ENCODE measurements around the gene SLC6A1. TPM values are rescaled to one million over a fixed set of nuclear protein-coding genes. Genes with fewer than 3 reads are reported as not detected.
A peak's percentile ranks its signal among the peaks of the same experiment; 100 is the strongest.

Gene SLC6A1
- polyA plus RNA-seq, 2 of the 4 experiments (the other 2 are of a cell fraction): not detected

DNA sequence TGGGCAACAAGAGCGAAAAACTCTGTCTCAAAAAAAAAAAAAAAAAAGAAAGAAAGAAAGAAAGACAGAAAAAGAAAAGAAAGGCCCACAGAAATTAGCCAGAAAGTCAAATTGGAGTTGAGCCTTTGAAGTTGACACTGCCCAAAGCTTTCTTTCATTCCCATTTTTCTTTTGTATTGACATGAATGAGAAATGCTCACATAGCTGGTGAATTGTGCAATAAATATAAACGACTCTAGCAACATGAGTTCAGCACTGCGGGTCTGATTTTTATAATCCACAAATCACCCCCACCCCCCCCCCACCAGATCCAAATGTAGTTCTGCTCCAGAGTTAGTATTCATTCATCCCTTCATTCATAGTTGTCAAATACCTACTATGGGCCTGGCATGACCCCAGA lies 37.4 kb downstream of the SLC6A1 start:
- CTCF ChIA-PET: interaction anchor here (0.6 to 1.6 kb wide), 6 partner anchors 8 to 355 kb away, joined by 3 to 6 read pairs (median 4); no protein-coding TSS in a partner anchor
- POLR2A ChIA-PET: interaction anchor here (0.6 kb wide), 2 partner anchors 8 to 260 kb away, joined by 4 read pairs; no protein-coding TSS in a partner anchor
- FAIRE-seq: no peak

DNA sequence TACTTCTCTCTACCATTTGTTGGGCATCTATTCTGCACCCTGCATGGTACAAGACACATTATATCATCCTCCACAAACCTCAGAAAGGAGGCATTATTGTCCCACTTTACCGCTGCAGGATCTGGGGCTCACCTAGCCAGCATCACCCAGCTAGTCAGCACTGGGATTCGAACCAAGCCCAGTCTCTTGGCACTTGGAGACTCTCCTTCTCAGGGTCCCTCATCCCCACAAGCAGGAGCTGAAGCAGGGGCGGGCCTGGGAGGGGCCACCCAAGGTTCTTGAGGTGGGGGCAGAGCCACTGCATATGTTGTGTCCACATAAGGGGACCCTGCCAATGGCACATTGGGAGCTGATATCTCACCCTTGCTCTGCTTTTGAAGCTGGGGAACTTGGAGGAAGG lies 41.3 kb downstream of the SLC6A1 start:
- Histone ChIP-seq H3K9me3 (no peaks in the 10 kb centered on the region), H3K27ac (no peak overlapping the region), H3K4me3 (no peak overlapping the region), H3K4me1 (no peaks in the 10 kb centered on the region), H3K4me2 (no peak overlapping the region)
- POLR2A ChIA-PET: no interaction called here
- WGBS (ENCODE audit: missing lambda C conversion rate): 6% methylated on average over 3 of the region's 3 CpGs
- no peak for TF ChIP-seq NPAS2 (CRISPR knock-in tag; IDR thresholded peaks at IDR 0.05; ENCODE audit: borderline replicate concordance)
- no peak for TF ChIP-seq CEBPB (IDR thresholded peaks at IDR 0.05)
- TF ChIP-seq JUNB (IDR thresholded peaks at IDR 0.05): no peak
- no peak for TF ChIP-seq JUN (IDR thresholded peaks at IDR 0.05)
- TF ChIP-seq, protein P1, sequence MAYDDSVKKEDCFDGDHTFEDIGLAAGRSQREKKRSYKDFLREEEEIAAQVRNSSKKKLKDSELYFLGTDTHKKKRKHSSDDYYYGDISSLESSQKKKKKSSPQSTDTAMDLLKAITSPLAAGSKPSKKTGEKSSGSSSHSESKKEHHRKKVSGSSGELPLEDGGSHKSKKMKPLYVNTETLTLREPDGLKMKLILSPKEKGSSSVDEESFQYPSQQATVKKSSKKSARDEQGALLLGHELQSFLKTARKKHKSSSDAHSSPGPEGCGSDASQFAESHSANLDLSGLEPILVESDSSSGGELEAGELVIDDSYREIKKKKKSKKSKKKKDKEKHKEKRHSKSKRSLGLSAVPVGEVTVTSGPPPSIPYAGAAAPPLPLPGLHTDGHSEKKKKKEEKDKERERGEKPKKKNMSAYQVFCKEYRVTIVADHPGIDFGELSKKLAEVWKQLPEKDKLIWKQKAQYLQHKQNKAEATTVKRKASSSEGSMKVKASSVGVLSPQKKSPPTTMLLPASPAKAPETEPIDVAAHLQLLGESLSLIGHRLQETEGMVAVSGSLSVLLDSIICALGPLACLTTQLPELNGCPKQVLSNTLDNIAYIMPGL (CRISPR knock-in tag; IDR thresholded peaks at IDR 0.05; ENCODE audit: borderline replicate concordance): no peak
- no peak for TF ChIP-seq SREBF2 (IDR thresholded peaks at IDR 0.05)
- TF ChIP-seq, protein P2, sequence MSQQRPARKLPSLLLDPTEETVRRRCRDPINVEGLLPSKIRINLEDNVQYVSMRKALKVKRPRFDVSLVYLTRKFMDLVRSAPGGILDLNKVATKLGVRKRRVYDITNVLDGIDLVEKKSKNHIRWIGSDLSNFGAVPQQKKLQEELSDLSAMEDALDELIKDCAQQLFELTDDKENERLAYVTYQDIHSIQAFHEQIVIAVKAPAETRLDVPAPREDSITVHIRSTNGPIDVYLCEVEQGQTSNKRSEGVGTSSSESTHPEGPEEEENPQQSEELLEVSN (IDR thresholded peaks at IDR 0.05; ENCODE audit: borderline replicate concordance, low read depth): no peak
- no peak for TF ChIP-seq HOXB13 (CRISPR knock-in tag; IDR thresholded peaks at IDR 0.05; ENCODE audit: low read depth)
- TF ChIP-seq RNF2 (IDR thresholded peaks at IDR 0.05; ENCODE audit: borderline replicate concordance, low read depth): no peak
- no peak for TF ChIP-seq MYC (IDR thresholded peaks at IDR 0.05; ENCODE audit: borderline replicate concordance, low read length)
- TF ChIP-seq PHF8 (IDR thresholded peaks at IDR 0.05; ENCODE audit: borderline replicate concordance, low read depth): no peak
- CTCF ChIA-PET: no interaction called here
- DNase-seq (ENCODE audit: low read depth in 1 of 2, low spot score in 1 of 2): no peak
- FAIRE-seq: no peak
- no peak for ATAC-seq

More for the DNA sequence above, 37.4 kb downstream of the SLC6A1 start:
- 22% methylated on average over 3 of the region's 3 CpGs for WGBS (ENCODE audit: missing lambda C conversion rate)
- DNase-seq (ENCODE audit: low read depth in 1 of 2, low spot score in 1 of 2) (no peak), ATAC-seq (no peak)
- Histone ChIP-seq H3K4me2 (no peak overlapping the region), H3K4me3 (no peak overlapping the region), H3K4me1 (no peaks in the 10 kb centered on the region), H3K27ac (no peak overlapping the region), H3K9me3 (no peaks in the 10 kb centered on the region)
- TF ChIP-seq, protein P1 (CRISPR knock-in tag; IDR thresholded peaks at IDR 0.05; ENCODE audit: borderline replicate concordance): no peak
- TF ChIP-seq CEBPB (IDR thresholded peaks at IDR 0.05): peak in 1 of 2 experiments; percentile 20; a peak in 1 of 4 replicates

DNA sequence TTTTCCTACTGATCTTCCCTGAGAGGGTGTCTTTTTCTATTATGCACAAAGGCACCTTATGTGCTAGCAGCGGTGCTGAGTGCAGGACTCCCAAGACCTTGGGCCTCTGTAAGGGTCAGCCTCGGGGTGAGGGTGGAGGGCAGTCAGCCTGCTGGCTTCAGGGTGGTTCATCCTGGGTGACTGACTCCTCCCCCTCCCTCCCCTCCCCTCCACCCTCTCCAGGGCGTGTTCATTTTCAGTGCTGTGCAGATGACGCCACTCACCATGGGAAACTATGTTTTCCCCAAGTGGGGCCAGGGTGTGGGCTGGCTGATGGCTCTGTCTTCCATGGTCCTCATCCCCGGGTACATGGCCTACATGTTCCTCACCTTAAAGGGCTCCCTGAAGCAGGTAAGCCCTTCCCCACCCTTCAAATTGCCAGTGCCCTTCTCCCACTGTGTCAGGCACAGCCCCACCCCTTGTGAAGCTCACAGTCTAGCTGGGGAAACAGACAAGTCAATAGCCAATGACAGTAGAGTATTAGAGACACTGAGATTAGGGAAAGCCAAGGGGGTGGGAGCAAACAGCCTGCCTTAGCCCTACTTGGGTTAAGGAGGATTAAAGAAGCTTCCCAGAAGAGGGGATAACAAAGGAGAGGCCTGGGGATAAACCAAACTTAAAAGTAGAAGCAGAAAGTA lies 41.9 kb downstream of the SLC6A1 start:
- no peaks in the 10 kb centered on the region for H3K9me3 ChIP-seq
- POLR2A ChIA-PET: no interaction called here
- H3K4me3 ChIP-seq: no peak overlapping the region
- DNase-seq (ENCODE audit: low read depth in 1 of 2, low spot score in 1 of 2): no peak
- no peak for TF ChIP-seq CHD4 (IDR thresholded peaks at IDR 0.05; ENCODE audit: borderline replicate concordance)
- no peak for TF ChIP-seq EP300 (IDR thresholded peaks at IDR 0.05)
- TF ChIP-seq SREBF2 (IDR thresholded peaks at IDR 0.05): no peak
- TF ChIP-seq POLR2A (IDR thresholded peaks at IDR 0.05; ENCODE audit: low read length): no peak
- no peak for TF ChIP-seq TP53 (CRISPR knock-in tag; IDR thresholded peaks at IDR 0.05)
- no peak for TF ChIP-seq ZFP36 (IDR thresholded peaks at IDR 0.05; ENCODE audit: borderline replicate concordance, partially characterized antibody)
- TF ChIP-seq, protein P3, sequence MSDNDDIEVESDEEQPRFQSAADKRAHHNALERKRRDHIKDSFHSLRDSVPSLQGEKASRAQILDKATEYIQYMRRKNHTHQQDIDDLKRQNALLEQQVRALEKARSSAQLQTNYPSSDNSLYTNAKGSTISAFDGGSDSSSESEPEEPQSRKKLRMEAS (IDR thresholded peaks at IDR 0.05): no peak
- no peak for TF ChIP-seq TFCP2L1 (CRISPR knock-in tag; IDR thresholded peaks at IDR 0.05)
- peak in 1 of 2 experiments; percentile 26; a peak in 2 of 6 replicates for ATAC-seq
- no peak overlapping the region for H3K27ac ChIP-seq
- H3K4me2 ChIP-seq: no peak overlapping the region
- WGBS (ENCODE audit: missing lambda C conversion rate): 25% methylated on average over 3 of the region's 5 CpGs
- FAIRE-seq: no peak
- CTCF ChIA-PET: no interaction called here
- H3K4me1 ChIP-seq: no peaks in the 10 kb centered on the region

Data from A549 (cell line).